ENCODE measurements around the gene MYO7B. TPM values are rescaled to one million over a fixed set of nuclear protein-coding genes. Genes with fewer than 3 reads are reported as not detected.

Gene MYO7B
- total and polyA plus RNA-seq, 2 donors (not counting 1 experiment from before 2014, with no cell fraction given), result 5.0 to 68.2 TPM

DNA sequence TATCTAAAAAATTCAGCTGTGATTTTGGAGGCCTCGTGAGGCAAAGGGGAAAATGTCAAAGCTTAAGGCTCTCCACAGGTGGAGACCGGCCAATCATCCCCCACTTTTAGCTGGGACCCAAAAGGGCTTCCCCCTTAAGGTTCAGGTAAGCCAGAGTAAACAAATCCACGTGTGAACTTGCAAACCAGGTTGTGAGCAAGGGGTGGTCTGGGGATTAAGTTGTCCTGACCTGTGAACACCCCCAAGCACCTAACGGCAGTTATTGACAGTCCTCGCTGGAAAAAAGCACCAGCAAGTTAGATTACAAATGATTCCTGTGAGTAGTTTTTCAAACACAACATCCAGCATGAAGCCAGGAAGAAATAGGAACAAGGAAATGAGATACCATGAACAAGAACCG, 42.9 kb downstream of the MYO7B start:
- peak overlapping the region; percentile 88 for H3K4me3 Mint-ChIP-seq
- H3K36me3 ChIP-seq (replicated peaks in 1 of 2; ENCODE audit: control extremely low read depth in 1 of 2, control insufficient read depth in 1 of 2, extremely low read depth in 1 of 2, insufficient read depth in 2 of 2, low read length in 1 of 2), result no peaks in the 10 kb centered on the region
- H3K27ac ChIP-seq (ENCODE audit: low read length in 2 of 2), result peak overlapping the region; percentile 60 to 67
- CTCF ChIA-PET, result interaction anchor here (0.9 to 2.1 kb wide), 5 partner anchors 13 to 74 kb away, joined by 3 to 15 read pairs (median 4); no protein-coding TSS in a partner anchor
- TF ChIP-seq, protein P1, sequence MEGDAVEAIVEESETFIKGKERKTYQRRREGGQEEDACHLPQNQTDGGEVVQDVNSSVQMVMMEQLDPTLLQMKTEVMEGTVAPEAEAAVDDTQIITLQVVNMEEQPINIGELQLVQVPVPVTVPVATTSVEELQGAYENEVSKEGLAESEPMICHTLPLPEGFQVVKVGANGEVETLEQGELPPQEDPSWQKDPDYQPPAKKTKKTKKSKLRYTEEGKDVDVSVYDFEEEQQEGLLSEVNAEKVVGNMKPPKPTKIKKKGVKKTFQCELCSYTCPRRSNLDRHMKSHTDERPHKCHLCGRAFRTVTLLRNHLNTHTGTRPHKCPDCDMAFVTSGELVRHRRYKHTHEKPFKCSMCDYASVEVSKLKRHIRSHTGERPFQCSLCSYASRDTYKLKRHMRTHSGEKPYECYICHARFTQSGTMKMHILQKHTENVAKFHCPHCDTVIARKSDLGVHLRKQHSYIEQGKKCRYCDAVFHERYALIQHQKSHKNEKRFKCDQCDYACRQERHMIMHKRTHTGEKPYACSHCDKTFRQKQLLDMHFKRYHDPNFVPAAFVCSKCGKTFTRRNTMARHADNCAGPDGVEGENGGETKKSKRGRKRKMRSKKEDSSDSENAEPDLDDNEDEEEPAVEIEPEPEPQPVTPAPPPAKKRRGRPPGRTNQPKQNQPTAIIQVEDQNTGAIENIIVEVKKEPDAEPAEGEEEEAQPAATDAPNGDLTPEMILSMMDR (IDR thresholded peaks at IDR 0.05), result no peak
- TF ChIP-seq EZH2 (IDR thresholded peaks at IDR 0.05; ENCODE audit: borderline replicate concordance, insufficient read depth, low read depth, low read length, poor library complexity, severe bottlenecking), result no peak
- peak overlapping the region in 1 of 5 experiments; percentile 12 for H3K4me3 ChIP-seq (ENCODE audit: control extremely low read depth in 1 of 5, extremely low read depth in 1 of 5, insufficient read depth in 1 of 5, low read depth in 2 of 5, low read length in 4 of 5)
- peak overlapping the region; percentile 71 for H2AFZ ChIP-seq (ENCODE audit: insufficient read depth, low read depth, low read length, poor library complexity, severe bottlenecking)
- intact Hi-C loops (cut with micrococcal nuclease), result loop anchor here (2.0 kb wide), 1 partner anchor 52 kb away; the partner anchor contains the start of gene IWS1
- H3K9me3 Mint-ChIP-seq (ENCODE audit: insufficient read depth), result no peaks in the 10 kb centered on the region
- DNase-seq (no peak), ATAC-seq (ENCODE audit: low read depth) (no peak)
- peaks cover 45 to 47% of the 10 kb centered on the region in 2 donors for H3K4me1 ChIP-seq (ENCODE audit: control insufficient read depth in 2 of 2, insufficient read depth in 2 of 2, low read length in 2 of 2)
- H3K27me3 ChIP-seq (replicated peaks in 1 of 4; ENCODE audit: control extremely low read depth in 1 of 4, control insufficient read depth in 3 of 4, insufficient read depth in 4 of 4, low read length in 3 of 4), result no peaks in the 10 kb centered on the region
- H3K27ac Mint-ChIP-seq, result peak overlapping the region; percentile 91
- H3K9ac ChIP-seq (ENCODE audit: low read length), result peak overlapping the region; percentile 19
- peaks cover 53% of the 10 kb centered on the region for H3K4me1 Mint-ChIP-seq
- no peaks in the 10 kb centered on the region for H3K27me3 Mint-ChIP-seq
- H3K79me2 ChIP-seq (ENCODE audit: control insufficient read depth, insufficient read depth, low read length), result no peaks in the 10 kb centered on the region
- peak overlapping the region; percentile 71 for H3K4me2 ChIP-seq (replicated peaks; ENCODE audit: low read depth, low read length, poor library complexity, severe bottlenecking)
- 20% methylated on average over 2 of the region's 6 CpGs for WGBS (ENCODE audit: insufficient coverage)
- H4K20me1 ChIP-seq (ENCODE audit: control insufficient read depth, insufficient read depth, low read length, poor library complexity, severe bottlenecking), result no peaks in the 10 kb centered on the region
- POLR2A ChIA-PET, result no interaction called here
- peaks cover 0 to 11% (median 0%) of the 10 kb centered on the region in 3 donors for H3K9me3 ChIP-seq (ENCODE audit: control extremely low read depth in 1 of 3, control insufficient read depth in 2 of 3, insufficient read depth in 1 of 3, low read length in 2 of 3)

DNA sequence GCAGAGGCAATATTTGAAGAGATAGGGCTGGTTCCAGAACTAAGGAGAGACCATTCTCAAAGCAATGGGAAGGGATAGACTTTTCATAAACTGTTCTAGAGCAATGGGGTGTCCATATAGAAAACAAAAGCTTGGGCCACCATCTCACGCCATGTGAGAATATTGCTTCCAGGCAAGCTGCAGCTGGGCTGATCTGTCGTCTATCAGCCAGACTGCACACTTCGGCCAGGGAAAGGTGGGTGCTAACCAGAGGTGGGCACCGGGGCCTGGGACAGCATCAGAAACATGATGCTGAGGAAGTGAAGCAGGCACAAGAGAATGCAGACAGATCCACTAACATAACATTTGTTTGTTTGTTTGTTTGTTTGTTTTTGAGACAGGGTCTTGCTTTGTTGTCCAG, 43.7 kb downstream of the MYO7B start:
- Histone ChIP-seq H4K20me1 (ENCODE audit: control insufficient read depth, insufficient read depth, low read length, poor library complexity, severe bottlenecking) (no peaks in the 10 kb centered on the region), H3K4me2 (replicated peaks; ENCODE audit: low read depth, low read length, poor library complexity, severe bottlenecking) (no peak overlapping the region), H3K4me3 (ENCODE audit: control extremely low read depth in 1 of 5, extremely low read depth in 1 of 5, insufficient read depth in 1 of 5, low read depth in 2 of 5, low read length in 4 of 5) (no peak overlapping the region), H3K9ac (ENCODE audit: low read length) (no peak overlapping the region), H3K36me3 (replicated peaks in 1 of 2; ENCODE audit: control extremely low read depth in 1 of 2, control insufficient read depth in 1 of 2, extremely low read depth in 1 of 2, insufficient read depth in 2 of 2, low read length in 1 of 2) (no peaks in the 10 kb centered on the region), H3K27me3 (replicated peaks in 1 of 4; ENCODE audit: control extremely low read depth in 1 of 4, control insufficient read depth in 3 of 4, insufficient read depth in 4 of 4, low read length in 3 of 4) (no peaks in the 10 kb centered on the region), H3K9me3 (ENCODE audit: control extremely low read depth in 1 of 3, control insufficient read depth in 2 of 3, insufficient read depth in 1 of 3, low read length in 2 of 3) (peaks cover 0 to 11% (median 0%) of the 10 kb centered on the region in 3 donors), H2AFZ (ENCODE audit: insufficient read depth, low read depth, low read length, poor library complexity, severe bottlenecking) (no peak overlapping the region), H3K79me2 (ENCODE audit: control insufficient read depth, insufficient read depth, low read length) (no peaks in the 10 kb centered on the region), H3K4me1 (ENCODE audit: control insufficient read depth in 2 of 2, insufficient read depth in 2 of 2, low read length in 2 of 2) (peaks cover 45 to 47% of the 10 kb centered on the region in 2 donors), H3K27ac (ENCODE audit: low read length in 2 of 2) (no peak overlapping the region)
- CTCF ChIA-PET, result interaction anchor here (0.6 to 2.1 kb wide), 3 partner anchors 12 to 100 kb away, joined by 3 to 15 read pairs (median 6); no protein-coding TSS in a partner anchor
- peaks cover 49% of the 10 kb centered on the region for H3K4me1 Mint-ChIP-seq
- H3K9me3 Mint-ChIP-seq (ENCODE audit: insufficient read depth), result no peaks in the 10 kb centered on the region
- peak overlapping the region; percentile 33 for H3K4me3 Mint-ChIP-seq
- WGBS (ENCODE audit: insufficient coverage), result 95% methylated on average over 4 of the region's 4 CpGs
- TF ChIP-seq, protein P1 (IDR thresholded peaks at IDR 0.05), result no peak
- no peak for TF ChIP-seq EZH2 (IDR thresholded peaks at IDR 0.05; ENCODE audit: borderline replicate concordance, insufficient read depth, low read depth, low read length, poor library complexity, severe bottlenecking)
- peak; percentile 2 for DNase-seq
- no peak for ATAC-seq (ENCODE audit: low read depth)
- intact Hi-C loops (cut with micrococcal nuclease), result loop anchor here (2.0 kb wide), 1 partner anchor 52 kb away; the partner anchor contains the start of gene IWS1
- POLR2A ChIA-PET, result no interaction called here
- H3K27me3 Mint-ChIP-seq, result no peaks in the 10 kb centered on the region
- H3K27ac Mint-ChIP-seq, result peak overlapping the region; percentile 52

All from B cell (primary cell).